GM04504 (cell line): ENCODE data around the gene RCOR2.
A peak's percentile ranks its signal among the peaks of the same experiment; 100 is the strongest.
"Not testable (repeated sequence)": the region's sequence is repeated elsewhere in the genome, so short reads cannot be mapped to it uniquely, and the experiment has no call there.

ENCODE experiments used
- DNase-seq: peaks from one replicate; pipeline ENCODE4 v3.0.0-alpha.2; 2012; ENCODE audit warnings: low read depth

Gene RCOR2

GRCh38 chr11:63876616-63877015 is 40.3 kb downstream of the RCOR2 start:
- DNase-seq = no peak

- DNase-seq = no peak
These were observed 41.4 kb downstream of the RCOR2 start for GRCh38 chr11:63875506-63876065.

DNA sequence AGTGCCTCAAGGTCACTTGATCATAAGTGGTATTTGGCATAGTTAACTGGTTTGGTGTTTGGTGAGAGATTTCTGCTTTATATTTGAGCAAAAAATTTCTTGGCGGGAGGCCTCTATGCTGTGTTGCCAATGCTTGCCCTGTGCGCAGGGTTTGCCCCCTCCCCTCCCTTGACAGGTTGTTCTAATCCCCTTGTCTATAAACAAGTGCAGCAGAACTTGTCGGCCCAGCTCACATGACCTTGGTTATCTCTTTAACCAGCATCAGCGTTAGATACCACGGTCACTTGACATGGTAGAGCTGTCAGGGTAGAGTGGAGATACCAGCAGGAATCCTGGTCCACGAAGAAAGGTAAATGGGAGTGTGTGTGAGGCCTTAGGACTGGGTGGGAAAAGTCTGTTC is 42.5 kb downstream of the RCOR2 start:
- no peak for DNase-seq

DNA sequence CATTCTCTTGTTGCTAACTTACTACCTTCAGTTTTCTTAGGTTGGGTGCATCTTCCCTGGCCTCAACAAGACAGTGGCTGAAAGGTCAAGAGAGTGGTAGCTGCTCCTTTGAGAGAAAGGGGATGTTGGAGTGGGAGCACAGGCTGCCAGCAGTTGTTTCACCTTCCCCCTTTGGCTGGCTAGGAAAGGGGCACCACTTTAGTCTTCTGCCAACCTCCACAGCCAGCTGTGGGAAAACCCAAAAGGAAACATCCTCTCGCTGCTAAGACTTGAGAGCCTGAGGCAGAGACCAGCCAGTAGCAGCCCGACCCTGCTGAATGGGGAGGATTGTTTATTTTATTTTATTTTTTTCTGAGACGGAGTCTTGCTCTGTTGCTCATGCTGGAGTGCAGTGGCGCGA is 43.7 kb downstream of the RCOR2 start:
- DNase-seq = no peak

GRCh38 chr11:63872800-63873197 is 44.2 kb downstream of the RCOR2 start:
- DNase-seq = no peak

GRCh38 chr11:63871962-63872799 is 44.8 kb downstream of the RCOR2 start:
- DNase-seq = peak; percentile 95

GRCh38 chr11:63870351-63871140 is 46.4 kb downstream of the RCOR2 start:
- no peak for DNase-seq

DNA sequence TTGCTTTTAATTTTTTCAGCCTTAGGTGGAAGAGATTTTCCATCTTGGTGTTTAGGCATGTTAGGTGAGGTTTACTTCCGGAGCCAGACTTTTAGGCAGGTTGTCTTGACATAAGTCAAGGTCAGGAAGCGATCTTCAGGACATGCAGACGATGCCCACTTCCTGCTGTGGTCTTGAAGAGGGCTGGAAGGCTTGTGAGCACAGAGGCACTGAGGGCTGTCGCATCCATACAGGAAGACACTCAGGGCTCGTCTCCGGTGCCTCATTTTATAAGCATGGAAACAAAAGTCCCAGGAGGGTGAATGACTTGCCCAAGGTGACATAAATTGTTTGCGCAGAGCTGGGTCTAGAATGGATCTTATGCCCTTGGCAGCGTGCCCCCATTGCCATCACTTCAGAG is 47.3 kb downstream of the RCOR2 start:
- DNase-seq = no peak

- no peak for DNase-seq
These were observed 47.8 kb downstream of the RCOR2 start for GRCh38 chr11:63869171-63869591.

GRCh38 chr11:63868399-63869064 is 48.4 kb downstream of the RCOR2 start:
- no peak for DNase-seq

DNA sequence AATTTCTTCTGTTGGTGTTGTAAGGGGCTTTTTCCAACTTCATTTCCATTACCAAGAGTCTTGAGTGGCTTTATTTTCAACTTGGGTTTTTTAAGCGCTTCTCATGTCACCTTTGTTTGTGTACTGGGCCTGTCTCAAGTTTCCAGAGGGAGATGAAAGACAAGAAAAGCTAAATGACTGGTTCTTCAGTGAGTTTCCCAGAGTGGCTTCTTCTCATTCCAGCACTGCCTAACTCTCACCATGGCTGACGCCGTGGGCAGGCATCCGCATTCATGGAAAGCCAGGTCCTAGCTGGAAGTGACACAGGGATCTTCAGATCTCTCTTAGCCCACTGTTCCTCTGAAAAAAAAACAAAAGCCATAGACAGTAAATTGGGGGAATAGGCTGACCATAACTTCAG is 49.5 kb downstream of the RCOR2 start:
- DNase-seq = no peak

DNA sequence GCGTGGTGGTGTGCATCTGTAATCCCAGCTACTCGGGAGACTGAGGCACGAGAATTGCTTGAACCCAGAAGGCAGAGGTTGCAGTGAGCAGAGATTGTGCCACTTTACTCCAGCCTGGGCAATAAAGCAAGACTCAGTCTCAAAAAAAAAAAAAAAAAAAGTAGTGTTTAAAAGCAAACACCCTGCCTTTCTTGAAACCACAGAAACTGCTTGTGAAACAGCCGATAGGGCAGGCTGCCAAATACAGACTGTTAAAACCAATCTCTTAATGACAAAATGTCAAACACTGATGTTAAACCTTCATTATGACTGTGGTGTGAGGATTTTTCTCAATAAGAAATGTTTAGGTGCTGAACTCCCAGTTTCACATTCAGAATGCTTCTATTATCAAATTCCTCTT is 50.8 kb downstream of the RCOR2 start:
- no peak for DNase-seq

GRCh38 chr11:63863620-63864019 is 53.3 kb downstream of the RCOR2 start:
- DNase-seq = not testable (repeated sequence)

- DNase-seq = no peak
These were observed 54.0 kb downstream of the RCOR2 start for GRCh38 chr11:63862923-63863322.
